ENCODE results near the gene SKA2.

SKA2 gene

GRCh38 chr17:59178266-59178985 lies 23.4 kb upstream of the SKA2 start:
- Histone ChIP-seq H3K36me3 (ENCODE audit: control insufficient read depth, insufficient read depth, low read length) (no peaks in the 10 kb centered on the region), H3K4me3 (ENCODE audit: insufficient read depth, low read depth, low read length, poor library complexity, severe bottlenecking) (no peak overlapping the region), H3K27ac (ENCODE audit: insufficient read depth, low read length, poor library complexity, severe bottlenecking) (no peak overlapping the region), H3K4me1 (ENCODE audit: control insufficient read depth, insufficient read depth, low read length, poor library complexity, severe bottlenecking) (no peaks in the 10 kb centered on the region), H3K27me3 (replicated peaks; ENCODE audit: control insufficient read depth, insufficient read depth, low read length, poor library complexity, severe bottlenecking) (no peaks in the 10 kb centered on the region), H3K9me3 (ENCODE audit: control insufficient read depth, low read length) (no peaks in the 10 kb centered on the region)
- DNase-seq: no peak

GRCh38 chr17:59175076-59175475 lies 20.1 kb upstream of the SKA2 start:
- no peaks in the 10 kb centered on the region for H3K27me3 ChIP-seq (replicated peaks; ENCODE audit: control insufficient read depth, insufficient read depth, low read length, poor library complexity, severe bottlenecking)
- no peak for DNase-seq
- H3K4me3 ChIP-seq (ENCODE audit: insufficient read depth, low read depth, low read length, poor library complexity, severe bottlenecking): no peak overlapping the region
- no peaks in the 10 kb centered on the region for H3K4me1 ChIP-seq (ENCODE audit: control insufficient read depth, insufficient read depth, low read length, poor library complexity, severe bottlenecking)
- no peaks in the 10 kb centered on the region for H3K36me3 ChIP-seq (ENCODE audit: control insufficient read depth, insufficient read depth, low read length)
- H3K9me3 ChIP-seq (ENCODE audit: control insufficient read depth, low read length): no peaks in the 10 kb centered on the region
- no peak overlapping the region for H3K27ac ChIP-seq (ENCODE audit: insufficient read depth, low read length, poor library complexity, severe bottlenecking)

- no peaks in the 10 kb centered on the region for H3K27me3 ChIP-seq (replicated peaks; ENCODE audit: control insufficient read depth, insufficient read depth, low read length, poor library complexity, severe bottlenecking)
- DNase-seq: no peak
- no peaks in the 10 kb centered on the region for H3K9me3 ChIP-seq (ENCODE audit: control insufficient read depth, low read length)
- no peaks in the 10 kb centered on the region for H3K36me3 ChIP-seq (ENCODE audit: control insufficient read depth, insufficient read depth, low read length)
- no peak overlapping the region for H3K4me3 ChIP-seq (ENCODE audit: insufficient read depth, low read depth, low read length, poor library complexity, severe bottlenecking)
- H3K4me1 ChIP-seq (ENCODE audit: control insufficient read depth, insufficient read depth, low read length, poor library complexity, severe bottlenecking): no peaks in the 10 kb centered on the region
- H3K27ac ChIP-seq (ENCODE audit: insufficient read depth, low read length, poor library complexity, severe bottlenecking): no peak overlapping the region
Observed at GRCh38 chr17:59174671-59175070, 19.7 kb upstream of the SKA2 start.

GRCh38 chr17:59172436-59173004 lies 17.5 kb upstream of the SKA2 start:
- H3K36me3 ChIP-seq (ENCODE audit: control insufficient read depth, insufficient read depth, low read length): no peaks in the 10 kb centered on the region
- H3K9me3 ChIP-seq (ENCODE audit: control insufficient read depth, low read length): no peaks in the 10 kb centered on the region
- H3K27ac ChIP-seq (ENCODE audit: insufficient read depth, low read length, poor library complexity, severe bottlenecking): no peak overlapping the region
- no peak overlapping the region for H3K4me3 ChIP-seq (ENCODE audit: insufficient read depth, low read depth, low read length, poor library complexity, severe bottlenecking)
- no peak for DNase-seq
- no peaks in the 10 kb centered on the region for H3K4me1 ChIP-seq (ENCODE audit: control insufficient read depth, insufficient read depth, low read length, poor library complexity, severe bottlenecking)
- H3K27me3 ChIP-seq (replicated peaks; ENCODE audit: control insufficient read depth, insufficient read depth, low read length, poor library complexity, severe bottlenecking): no peaks in the 10 kb centered on the region

- DNase-seq: no peak
- Histone ChIP-seq H3K4me1 (ENCODE audit: control insufficient read depth, insufficient read depth, low read length, poor library complexity, severe bottlenecking) (no peaks in the 10 kb centered on the region), H3K27ac (ENCODE audit: insufficient read depth, low read length, poor library complexity, severe bottlenecking) (no peak overlapping the region), H3K9me3 (ENCODE audit: control insufficient read depth, low read length) (no peaks in the 10 kb centered on the region), H3K36me3 (ENCODE audit: control insufficient read depth, insufficient read depth, low read length) (no peaks in the 10 kb centered on the region), H3K27me3 (replicated peaks; ENCODE audit: control insufficient read depth, insufficient read depth, low read length, poor library complexity, severe bottlenecking) (no peaks in the 10 kb centered on the region), H3K4me3 (ENCODE audit: insufficient read depth, low read depth, low read length, poor library complexity, severe bottlenecking) (no peak overlapping the region)
Observed at GRCh38 chr17:59167571-59168001, 12.6 kb upstream of the SKA2 start.

- H3K27me3 ChIP-seq (replicated peaks; ENCODE audit: control insufficient read depth, insufficient read depth, low read length, poor library complexity, severe bottlenecking): no peaks in the 10 kb centered on the region
- H3K27ac ChIP-seq (ENCODE audit: insufficient read depth, low read length, poor library complexity, severe bottlenecking): no peak overlapping the region
- no peaks in the 10 kb centered on the region for H3K9me3 ChIP-seq (ENCODE audit: control insufficient read depth, low read length)
- H3K36me3 ChIP-seq (ENCODE audit: control insufficient read depth, insufficient read depth, low read length): no peaks in the 10 kb centered on the region
- peaks cover under 1% of the 10 kb centered on the region for H3K4me1 ChIP-seq (ENCODE audit: control insufficient read depth, insufficient read depth, low read length, poor library complexity, severe bottlenecking)
- H3K4me3 ChIP-seq (ENCODE audit: insufficient read depth, low read depth, low read length, poor library complexity, severe bottlenecking): no peak overlapping the region
- DNase-seq: peak in 2 of 3 donors; percentile 10 to 16
Observed at GRCh38 chr17:59165933-59166342, 11.0 kb upstream of the SKA2 start.

- H3K36me3 ChIP-seq (ENCODE audit: control insufficient read depth, insufficient read depth, low read length): no peaks in the 10 kb centered on the region
- no peaks in the 10 kb centered on the region for H3K27me3 ChIP-seq (replicated peaks; ENCODE audit: control insufficient read depth, insufficient read depth, low read length, poor library complexity, severe bottlenecking)
- H3K4me3 ChIP-seq (ENCODE audit: insufficient read depth, low read depth, low read length, poor library complexity, severe bottlenecking): no peak overlapping the region
- no peaks in the 10 kb centered on the region for H3K9me3 ChIP-seq (ENCODE audit: control insufficient read depth, low read length)
- DNase-seq: no peak
- H3K4me1 ChIP-seq (ENCODE audit: control insufficient read depth, insufficient read depth, low read length, poor library complexity, severe bottlenecking): peaks cover 5% of the 10 kb centered on the region
- no peak overlapping the region for H3K27ac ChIP-seq (ENCODE audit: insufficient read depth, low read length, poor library complexity, severe bottlenecking)
Observed at GRCh38 chr17:59161477-59161876, 6.5 kb upstream of the SKA2 start.

- no peak overlapping the region for H3K4me3 ChIP-seq (ENCODE audit: insufficient read depth, low read depth, low read length, poor library complexity, severe bottlenecking)
- no peak for DNase-seq
- peak overlapping the region; percentile 44 for H3K27ac ChIP-seq (ENCODE audit: insufficient read depth, low read length, poor library complexity, severe bottlenecking)
Observed at GRCh38 chr17:59160157-59161025, 5.4 kb upstream of the SKA2 start.

GRCh38 chr17:59155439-59156177 lies 622 bp upstream of the SKA2 start, which contains the start of gene PRR11:
PRR11 (plus strand) TSS chr17:59155746; CDS start chr17:59169753, 14,007 bp downstream.
- H3K27ac ChIP-seq (ENCODE audit: insufficient read depth, low read length, poor library complexity, severe bottlenecking): peak within 1 kb of the TSS; percentile 75
- no peaks in the 10 kb centered on the region for H3K27me3 ChIP-seq (replicated peaks; ENCODE audit: control insufficient read depth, insufficient read depth, low read length, poor library complexity, severe bottlenecking)
- H3K4me3 ChIP-seq (ENCODE audit: insufficient read depth, low read depth, low read length, poor library complexity, severe bottlenecking): peak within 1 kb of the TSS; percentile 86
- DNase-seq: peak; percentile 92 to 95 (median 92)
- H3K36me3 ChIP-seq (ENCODE audit: control insufficient read depth, insufficient read depth, low read length): no peaks in the 10 kb centered on the region
- peaks cover 8% of the 10 kb centered on the region for H3K4me1 ChIP-seq (ENCODE audit: control insufficient read depth, insufficient read depth, low read length, poor library complexity, severe bottlenecking)
- H3K9me3 ChIP-seq (ENCODE audit: control insufficient read depth, low read length): no peaks in the 10 kb centered on the region

More at GRCh38 chr17:59160157-59161025, 5.4 kb upstream of the SKA2 start:
- H3K9me3 ChIP-seq (ENCODE audit: control insufficient read depth, low read length): no peaks in the 10 kb centered on the region
- no peaks in the 10 kb centered on the region for H3K27me3 ChIP-seq (replicated peaks; ENCODE audit: control insufficient read depth, insufficient read depth, low read length, poor library complexity, severe bottlenecking)
- H3K4me1 ChIP-seq (ENCODE audit: control insufficient read depth, insufficient read depth, low read length, poor library complexity, severe bottlenecking): peaks cover 11% of the 10 kb centered on the region
- no peaks in the 10 kb centered on the region for H3K36me3 ChIP-seq (ENCODE audit: control insufficient read depth, insufficient read depth, low read length)

All from effector memory CD4-positive, alpha-beta T cell (primary cell).